Fibroblast of mammary gland (primary cell): ENCODE data around the gene FOXL3.

Experiments
- DNase-seq: peaks from one replicate; pipeline ENCODE4 v3.0.0-alpha.2; 2010; ENCODE audit warnings: low read depth
- H3K4me3 ChIP-seq: 2 replicates; pipeline ENCODE4 v1.5.1; 2011; ENCODE audit warnings: low read depth, mild to moderate bottlenecking, low read length, moderate library complexity; ENCODE audit not compliant: control insufficient read depth
- TF ChIP-seq, protein P1 (sequence below): conservative IDR thresholded peaks from 2 replicates; pipeline ENCODE4 v1.5.1; 2011; ENCODE audit warnings: low read depth, low read length, inconsistent platforms; ENCODE audit not compliant: control insufficient read depth, insufficient read depth

The FOXL3 gene

DNA sequence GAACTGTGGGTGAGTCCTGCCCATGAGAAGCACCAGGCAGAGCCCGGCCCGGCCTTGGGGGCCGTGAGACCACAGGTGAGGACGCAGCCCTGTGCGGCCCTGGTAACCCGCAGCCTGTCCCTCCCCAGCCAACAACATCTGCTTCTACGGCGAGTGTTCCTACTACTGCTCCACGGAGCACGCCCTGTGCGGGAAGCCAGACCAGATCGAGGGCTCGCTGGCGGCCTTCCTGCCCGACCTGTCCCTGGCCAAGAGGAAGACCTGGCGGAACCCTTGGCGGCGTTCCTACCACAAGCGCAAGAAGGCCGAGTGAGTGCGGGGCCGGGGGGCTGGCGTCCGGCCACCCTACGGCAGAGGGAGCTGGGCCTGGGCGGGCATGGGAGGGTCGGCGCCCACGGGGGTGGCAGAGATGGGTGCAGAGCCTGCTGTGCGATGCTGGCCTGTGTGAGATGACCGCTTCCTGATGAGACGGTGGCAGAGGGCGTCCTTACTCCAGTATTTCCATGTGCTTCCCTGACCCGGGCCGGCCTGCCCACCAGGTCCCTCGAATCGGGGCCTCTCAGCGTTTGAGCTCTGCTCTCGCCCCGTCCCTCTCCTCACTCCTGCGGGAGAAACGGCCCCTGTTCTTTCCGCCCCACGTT lies 34.1 kb upstream of the FOXL3 start:
- TF ChIP-seq, protein P1, sequence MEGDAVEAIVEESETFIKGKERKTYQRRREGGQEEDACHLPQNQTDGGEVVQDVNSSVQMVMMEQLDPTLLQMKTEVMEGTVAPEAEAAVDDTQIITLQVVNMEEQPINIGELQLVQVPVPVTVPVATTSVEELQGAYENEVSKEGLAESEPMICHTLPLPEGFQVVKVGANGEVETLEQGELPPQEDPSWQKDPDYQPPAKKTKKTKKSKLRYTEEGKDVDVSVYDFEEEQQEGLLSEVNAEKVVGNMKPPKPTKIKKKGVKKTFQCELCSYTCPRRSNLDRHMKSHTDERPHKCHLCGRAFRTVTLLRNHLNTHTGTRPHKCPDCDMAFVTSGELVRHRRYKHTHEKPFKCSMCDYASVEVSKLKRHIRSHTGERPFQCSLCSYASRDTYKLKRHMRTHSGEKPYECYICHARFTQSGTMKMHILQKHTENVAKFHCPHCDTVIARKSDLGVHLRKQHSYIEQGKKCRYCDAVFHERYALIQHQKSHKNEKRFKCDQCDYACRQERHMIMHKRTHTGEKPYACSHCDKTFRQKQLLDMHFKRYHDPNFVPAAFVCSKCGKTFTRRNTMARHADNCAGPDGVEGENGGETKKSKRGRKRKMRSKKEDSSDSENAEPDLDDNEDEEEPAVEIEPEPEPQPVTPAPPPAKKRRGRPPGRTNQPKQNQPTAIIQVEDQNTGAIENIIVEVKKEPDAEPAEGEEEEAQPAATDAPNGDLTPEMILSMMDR, result no peak

DNA sequence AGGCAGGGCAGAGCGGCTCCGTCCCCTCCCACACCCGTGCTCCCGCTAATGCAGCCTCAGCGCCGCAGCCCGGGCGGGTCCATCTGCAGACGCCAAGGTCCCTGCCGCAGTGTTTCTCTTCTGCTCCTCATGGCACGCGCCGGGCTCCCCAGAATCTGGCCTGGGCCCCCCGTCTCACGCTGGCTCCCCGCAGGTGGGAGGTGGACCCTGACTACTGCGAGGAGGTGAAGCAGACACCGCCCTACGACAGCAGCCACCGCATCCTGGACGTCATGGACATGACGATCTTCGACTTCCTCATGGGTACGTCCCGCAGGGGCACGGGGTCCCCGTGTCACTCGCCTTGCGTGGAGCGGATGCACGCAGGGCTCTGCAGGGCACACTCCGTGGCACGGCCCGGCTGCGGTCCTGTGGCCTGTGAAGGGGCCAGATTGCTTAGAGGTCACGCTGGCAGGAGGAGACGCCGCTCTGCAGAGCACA lies 33.5 kb upstream of the FOXL3 start:
- no peak for DNase-seq
- TF ChIP-seq, protein P1, result no peak

More for the DNA sequence above, 34.1 kb upstream of the FOXL3 start:
- DNase-seq, result no peak
- no peak overlapping the region for H3K4me3 ChIP-seq

DNA sequence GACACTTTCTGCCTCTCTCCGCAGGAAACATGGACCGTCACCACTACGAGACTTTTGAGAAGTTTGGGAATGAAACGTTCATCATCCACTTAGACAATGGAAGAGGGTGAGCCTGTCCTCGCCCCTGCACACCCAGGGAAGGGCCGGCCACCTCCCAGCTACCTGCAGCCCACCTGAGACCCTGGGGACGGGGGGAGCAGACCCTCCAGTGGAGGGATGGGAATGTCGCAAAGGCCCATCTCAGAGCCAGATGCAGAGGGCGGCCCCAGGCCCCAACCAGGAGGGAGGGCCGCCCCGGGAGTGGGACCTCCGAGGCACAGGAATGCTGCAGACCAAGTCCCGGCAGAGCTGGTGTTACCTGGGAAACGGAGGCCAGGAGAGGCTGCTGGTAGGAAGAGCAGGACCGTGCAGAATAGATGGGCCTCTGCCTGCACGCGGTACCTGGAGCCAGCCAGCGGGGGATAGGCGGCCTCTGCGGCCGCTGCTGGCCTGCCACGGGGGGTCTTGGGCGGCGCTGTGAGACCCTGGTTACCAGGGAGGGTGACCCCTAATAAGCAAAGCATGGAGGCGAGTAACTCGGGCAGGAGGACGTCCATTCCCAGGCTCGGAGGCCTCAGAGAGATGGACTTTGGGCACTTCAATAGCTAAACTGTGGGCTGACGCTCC lies 32.9 kb upstream of the FOXL3 start:
- TF ChIP-seq, protein P1, result no peak
- no peak overlapping the region for H3K4me3 ChIP-seq
- DNase-seq, result no peak

More for the DNA sequence above, 33.5 kb upstream of the FOXL3 start:
- H3K4me3 ChIP-seq, result no peak overlapping the region

DNA sequence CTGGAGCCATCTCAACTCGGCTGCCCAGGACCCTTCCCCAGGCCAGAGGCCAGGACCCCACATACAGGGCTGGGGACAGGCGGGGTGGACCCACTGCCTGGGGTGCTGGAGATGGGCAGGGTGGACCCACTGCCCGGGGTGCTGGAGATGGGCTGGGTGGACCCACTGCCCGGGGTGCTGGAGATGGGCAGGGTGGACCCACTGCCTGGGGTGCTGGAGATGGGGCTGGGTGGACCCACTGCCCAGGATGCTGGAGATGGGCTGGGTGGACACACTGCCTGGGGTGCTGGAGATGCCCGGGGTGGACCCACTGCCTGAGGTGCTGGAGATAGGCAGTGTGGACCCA lies 32.4 kb upstream of the FOXL3 start:
- H3K4me3 ChIP-seq, result no peak overlapping the region

DNA sequence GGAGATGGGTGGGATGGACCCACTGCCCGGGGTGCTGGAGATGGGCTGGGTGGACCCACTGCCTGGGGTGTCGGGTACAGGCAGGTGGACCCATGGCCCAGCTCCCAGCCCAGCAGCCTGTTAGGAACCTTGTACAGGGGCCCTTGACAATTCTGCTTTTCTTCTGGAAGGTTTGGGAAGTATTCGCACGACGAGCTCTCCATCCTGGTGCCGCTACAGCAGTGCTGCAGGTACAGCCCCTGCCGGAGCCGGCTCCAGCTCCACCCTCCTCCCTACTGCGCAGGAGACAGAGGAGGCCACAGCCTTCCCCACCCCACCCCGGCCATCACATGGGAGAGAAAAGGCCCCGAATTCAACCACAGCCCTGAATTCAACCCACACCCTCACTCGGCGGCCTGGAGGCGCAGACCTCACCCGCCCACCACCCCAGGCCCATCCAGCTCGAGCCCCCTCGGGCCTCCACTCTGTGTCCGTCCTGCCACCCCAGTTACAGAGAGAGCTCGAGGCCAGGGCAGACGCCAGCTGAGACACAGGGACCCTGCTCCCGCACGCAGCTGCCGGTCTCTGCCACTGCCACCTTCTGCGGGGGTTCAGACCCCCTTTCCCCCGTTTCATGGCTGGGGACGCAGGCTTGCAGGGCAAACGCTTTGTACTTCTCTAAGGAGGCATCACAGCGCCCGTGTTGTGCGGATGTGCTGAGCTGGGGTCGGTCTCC lies 31.3 kb upstream of the FOXL3 start:
- DNase-seq, result no peak
- H3K4me3 ChIP-seq, result no peak overlapping the region
- TF ChIP-seq, protein P1, result no peak

More for the DNA sequence above, 32.4 kb upstream of the FOXL3 start:
- TF ChIP-seq, protein P1, result no peak
- no peak for DNase-seq

DNA sequence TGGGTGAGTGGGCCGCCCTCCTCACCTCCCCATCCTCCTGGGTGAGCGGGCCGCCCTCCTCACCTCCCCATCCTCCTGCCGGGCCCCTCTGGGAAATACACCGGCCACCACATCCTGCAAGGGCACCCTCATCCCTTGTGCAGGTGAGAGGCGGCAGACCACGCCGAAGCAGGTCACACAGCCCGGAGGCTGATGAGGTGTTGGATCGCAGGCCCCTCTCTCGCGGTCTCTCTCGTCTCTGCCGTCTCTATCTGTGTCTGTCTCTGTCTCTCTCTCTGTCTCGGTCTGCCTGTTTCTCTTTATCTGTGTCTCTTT lies 30.8 kb upstream of the FOXL3 start:
- H3K4me3 ChIP-seq, result no peak overlapping the region
- no peak for DNase-seq
- TF ChIP-seq, protein P1, result no peak
